Measurements from ENCODE around the gene THSD4.
"Not testable (repeated sequence)": the region's sequence is repeated elsewhere in the genome, so short reads cannot be mapped to it uniquely, and the experiment has no call there.

Gene THSD4

GRCh38 chr15:71654042-71654719, 538.9 kb downstream of the THSD4 start:
- no peak for DNase-seq

DNA sequence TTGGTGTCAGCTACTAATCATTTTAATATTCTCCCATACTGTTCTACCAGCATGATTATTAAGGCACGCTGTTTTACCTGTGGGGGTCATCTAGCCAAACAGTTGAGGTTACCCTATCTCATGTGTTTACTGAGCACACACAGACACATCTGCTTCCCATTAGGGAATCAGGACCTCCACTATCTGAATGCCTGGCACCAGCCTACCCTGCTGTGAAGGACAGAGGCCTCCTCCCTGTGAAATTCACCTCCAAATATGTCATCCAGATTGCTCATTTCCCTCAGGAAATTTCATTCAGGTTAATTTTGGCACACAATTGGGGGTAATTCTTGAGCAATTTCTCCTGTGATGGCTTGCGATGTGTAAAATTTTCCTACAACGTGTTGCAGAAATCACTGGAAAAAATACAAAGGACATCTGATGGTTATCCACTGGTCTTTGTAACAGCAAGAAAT, 539.5 kb downstream of the THSD4 start:
- DNase-seq, result no peak

DNA sequence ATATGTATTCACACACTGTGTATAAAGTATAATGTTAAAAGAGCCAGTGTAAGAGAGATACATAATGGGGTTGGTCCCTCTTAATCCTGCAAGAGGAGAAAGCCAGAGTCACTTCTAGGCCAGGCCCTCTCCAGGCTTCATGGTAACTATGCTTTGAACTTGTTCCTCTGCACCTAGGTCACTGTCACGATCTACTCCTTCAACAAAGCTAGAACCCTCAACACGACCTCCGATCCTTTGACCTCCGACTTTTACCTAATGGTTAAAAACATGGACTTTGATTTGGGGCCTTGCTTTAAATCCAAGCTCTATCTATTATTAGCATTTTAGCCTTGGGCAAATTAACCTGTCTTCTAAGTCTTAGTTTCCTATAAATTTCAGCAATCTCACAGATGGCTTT, 541.2 kb downstream of the THSD4 start:
- no peak for DNase-seq

- no peak for DNase-seq
Observed at GRCh38 chr15:71657141-71657540, 541.9 kb downstream of the THSD4 start.

GRCh38 chr15:71658036-71658435, 542.8 kb downstream of the THSD4 start:
- DNase-seq, result no peak

DNA sequence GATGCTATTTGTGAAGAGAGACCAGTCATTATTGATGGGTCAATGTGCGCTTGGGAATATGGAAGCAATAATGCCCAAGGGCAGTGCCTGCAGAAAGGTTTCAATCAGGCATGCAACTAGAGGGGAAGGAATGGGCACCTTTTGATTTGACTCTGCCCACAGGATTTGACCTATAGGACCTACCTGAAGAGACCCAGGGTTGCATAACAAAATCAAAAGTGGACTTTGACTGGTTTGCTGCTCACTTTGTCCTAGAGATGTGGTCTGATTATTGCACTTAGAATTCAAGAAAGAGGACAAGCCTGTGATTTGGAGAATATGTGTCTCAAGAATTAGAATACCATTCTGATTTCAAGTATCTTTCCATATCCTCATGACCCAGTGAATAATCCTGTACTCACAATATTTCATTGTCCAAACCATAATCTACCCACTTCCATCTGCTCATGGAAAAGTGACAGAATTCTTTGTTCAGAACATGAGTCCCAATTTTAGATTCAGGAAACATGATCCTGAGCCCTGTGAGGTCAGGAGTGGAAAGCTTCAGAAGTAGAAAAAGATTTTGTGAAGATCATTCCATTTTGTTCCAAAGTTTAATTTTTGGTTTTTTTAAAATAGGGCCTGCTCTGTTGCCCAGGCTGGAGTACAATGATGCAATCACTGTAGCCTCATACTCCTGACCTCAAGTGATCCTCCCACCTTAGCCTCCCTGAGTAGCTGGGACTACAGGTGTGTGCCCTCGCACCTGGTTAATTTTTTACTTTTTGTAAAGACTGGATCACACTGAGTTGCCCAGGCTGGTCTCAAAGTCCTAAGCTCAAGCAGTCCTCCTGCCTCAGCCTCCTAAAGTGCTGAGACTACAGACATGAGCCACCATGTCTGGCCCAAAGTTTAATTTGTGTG, 543.8 kb downstream of the THSD4 start:
- DNase-seq, result no peak

GRCh38 chr15:71659730-71660067, 544.4 kb downstream of the THSD4 start:
- DNase-seq, result no peak

- DNase-seq, result no peak
Observed at GRCh38 chr15:71660501-71660900, 545.2 kb downstream of the THSD4 start.

DNA sequence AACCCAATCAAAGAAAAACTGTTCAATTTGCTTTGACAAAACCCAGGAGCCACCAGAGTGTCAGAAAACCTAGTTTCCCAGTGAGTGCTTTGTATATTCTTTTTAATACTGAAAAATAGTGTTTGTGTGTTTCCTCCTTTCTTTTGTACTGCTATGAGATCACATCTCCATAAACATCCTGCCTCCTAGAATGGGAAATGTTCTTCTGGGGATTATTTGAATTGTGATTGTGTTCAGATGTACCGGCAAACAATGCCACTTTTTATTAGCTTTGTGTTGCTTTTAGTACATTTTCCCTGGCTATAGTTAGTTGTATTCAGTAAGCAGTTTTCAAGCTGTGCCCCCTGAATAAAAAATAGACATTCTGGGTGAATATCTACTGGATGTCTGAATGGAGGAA, 547.0 kb downstream of the THSD4 start:
- no peak for DNase-seq

GRCh38 chr15:71664622-71665021, 549.4 kb downstream of the THSD4 start:
- DNase-seq, result no peak

DNA sequence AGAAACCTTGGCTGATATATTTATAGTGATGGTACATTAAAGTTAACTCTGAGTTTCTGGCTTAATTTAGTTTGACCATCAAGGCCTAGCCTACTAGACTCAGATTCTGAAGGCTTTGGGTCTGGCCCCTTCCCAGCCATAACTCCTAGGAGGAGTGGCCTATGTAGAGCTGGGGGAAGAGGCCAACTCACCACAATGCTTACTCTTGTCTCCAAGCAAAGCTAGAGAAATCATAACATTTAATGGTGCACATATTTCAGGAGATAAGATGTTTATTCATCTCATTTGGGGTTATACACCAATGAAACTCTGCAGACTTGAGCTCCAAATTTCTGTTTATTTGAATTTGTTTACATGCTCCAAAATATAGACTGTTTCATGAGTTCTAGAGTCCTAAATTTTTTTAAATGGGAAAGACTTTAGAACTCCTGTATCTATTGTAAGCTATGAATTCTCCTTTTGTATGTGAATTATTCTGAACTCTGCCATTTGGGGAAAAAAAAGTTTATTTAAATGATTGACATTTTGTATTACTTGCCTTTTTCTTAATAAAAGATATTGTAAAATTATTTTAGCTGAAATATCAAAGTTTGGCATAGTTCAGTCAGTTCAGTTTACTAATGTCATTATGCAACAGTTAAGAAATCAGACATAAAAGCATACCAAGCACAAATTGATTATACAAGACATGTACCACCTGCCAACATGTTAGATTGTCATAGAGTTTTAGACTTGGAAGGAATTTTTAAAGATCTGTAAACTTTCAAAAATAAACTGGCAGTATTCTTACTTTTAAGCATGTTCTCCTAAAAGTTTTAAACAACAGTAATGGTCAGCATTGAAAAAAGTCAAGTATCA, 551.7 kb downstream of the THSD4 start:
- no peak for DNase-seq

DNA sequence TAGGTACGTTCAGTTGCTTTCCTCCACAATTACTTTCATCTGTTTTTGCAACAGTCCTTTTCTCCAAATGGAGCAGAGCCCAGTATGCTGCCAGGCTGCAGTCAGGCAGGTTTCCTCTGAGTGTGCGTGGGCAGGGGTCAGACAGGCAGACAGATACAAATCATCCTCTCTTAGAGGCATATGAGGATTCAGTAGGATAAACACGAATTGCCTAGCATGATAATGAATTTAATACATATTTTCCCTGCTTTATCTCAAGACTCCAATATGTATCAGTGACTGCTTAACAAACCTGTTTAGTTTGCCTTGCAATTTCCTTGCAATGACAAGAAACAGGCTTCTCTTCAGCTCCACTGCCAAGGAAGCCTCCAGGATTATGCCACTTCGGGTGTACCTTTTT, 554.4 kb downstream of the THSD4 start:
- DNase-seq, result no peak

GRCh38 chr15:71670222-71670621, 555.0 kb downstream of the THSD4 start:
- not testable (repeated sequence) for DNase-seq

DNA sequence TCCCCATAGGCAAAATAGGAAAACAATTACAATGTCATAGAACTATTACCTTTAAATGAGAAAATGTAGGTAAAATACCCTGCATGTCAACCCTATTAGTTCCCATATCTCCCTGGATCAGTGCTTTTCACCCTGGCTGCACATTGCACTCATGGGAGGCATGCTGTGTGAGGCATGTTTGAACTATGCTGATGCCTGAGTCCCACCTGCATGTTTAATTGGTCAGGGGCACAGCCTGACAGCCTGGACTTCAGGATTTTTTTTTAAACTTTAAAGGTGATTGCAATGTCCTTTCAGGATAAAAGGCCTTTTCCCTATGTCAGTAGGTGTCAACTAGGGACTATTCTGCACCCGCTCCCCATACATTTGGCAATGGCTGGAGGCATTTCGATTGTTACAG, 559.1 kb downstream of the THSD4 start:
- DNase-seq, result no peak

GRCh38 chr15:71677352-71677751, 562.1 kb downstream of the THSD4 start:
- DNase-seq, result no peak

DNA sequence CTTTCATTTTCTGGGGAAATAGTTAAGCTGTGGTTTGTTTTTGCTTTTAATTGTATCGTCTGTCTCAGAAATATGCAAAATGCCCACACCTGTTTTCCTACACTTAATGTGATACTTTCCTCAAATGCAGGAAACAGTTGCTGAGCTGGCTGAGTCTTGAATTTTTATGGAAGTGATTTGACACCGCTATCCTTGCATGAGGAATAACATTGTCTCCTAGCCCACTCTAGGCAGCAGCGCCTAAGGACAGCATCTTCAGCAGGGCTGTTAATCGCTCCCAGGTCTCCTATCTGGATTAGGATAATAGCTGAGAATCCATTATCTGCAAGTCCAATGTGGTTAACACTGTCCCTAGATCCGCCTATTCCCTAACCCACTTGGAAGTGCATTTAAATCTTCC, 562.5 kb downstream of the THSD4 start:
- DNase-seq, result no peak

DNA sequence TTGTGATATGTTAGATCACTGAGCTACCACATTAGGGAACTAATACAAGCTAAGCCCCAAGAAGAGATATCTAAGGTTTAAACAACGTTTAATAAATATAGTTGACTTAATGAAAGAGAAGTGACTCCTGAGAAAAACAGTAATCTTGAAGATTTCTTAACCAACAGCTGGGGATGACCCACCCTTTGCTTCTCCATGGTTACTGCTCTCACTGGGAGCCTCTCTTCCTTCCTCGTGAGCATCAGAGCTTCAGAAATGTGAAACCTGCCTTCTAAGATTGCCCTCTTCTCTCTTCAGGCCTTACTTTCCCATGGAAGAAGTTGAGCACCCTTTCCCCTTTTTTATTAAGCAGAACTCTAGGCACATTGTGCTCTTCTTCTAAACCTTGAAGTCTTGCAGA, 562.9 kb downstream of the THSD4 start:
- DNase-seq, result no peak

DNA sequence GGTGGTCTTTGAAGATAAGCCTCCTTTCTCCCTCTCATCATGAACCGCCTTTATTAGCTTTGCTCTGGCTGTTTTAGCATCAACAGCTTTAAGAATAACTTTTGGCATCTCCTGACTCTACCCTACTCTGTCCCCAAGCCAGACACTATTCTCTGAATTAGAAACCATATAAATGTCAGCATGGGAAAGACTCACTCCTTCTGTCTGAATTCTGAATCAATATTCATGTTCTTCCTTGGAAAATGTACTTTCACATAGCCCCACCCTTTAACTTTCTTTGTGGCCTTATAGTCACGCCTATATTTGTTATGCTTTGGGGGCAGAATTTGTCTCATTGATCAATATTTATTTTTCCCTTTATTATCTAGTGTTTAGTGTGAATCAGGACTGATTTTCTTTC, 563.3 kb downstream of the THSD4 start:
- no peak for DNase-seq

DNA sequence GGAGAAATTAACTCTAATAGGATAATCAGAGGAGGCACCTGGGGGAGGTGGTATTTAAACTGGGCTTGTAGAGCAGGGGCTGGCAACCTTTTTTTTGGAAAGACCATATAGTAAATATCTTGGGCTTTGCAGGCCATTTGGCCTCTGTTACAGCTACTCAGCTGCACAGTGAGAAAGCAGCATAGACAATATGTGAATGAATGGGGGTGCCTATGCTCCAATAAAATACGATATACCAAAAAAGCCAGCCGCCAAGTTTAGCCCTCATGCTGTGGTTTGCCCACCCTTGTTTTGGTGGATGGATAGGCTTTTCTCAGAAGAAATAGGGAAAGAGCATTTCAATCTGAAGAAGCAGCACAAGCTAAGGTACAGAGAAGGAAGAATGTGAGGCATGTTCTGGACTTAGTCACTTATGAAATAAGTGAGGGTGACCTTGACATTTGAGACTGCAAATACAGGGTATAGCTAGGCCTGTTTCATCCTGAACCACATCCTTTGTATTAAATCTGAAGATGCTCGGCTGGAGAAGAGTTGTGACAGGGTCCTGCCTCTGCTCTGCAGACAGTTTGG, 564.0 kb downstream of the THSD4 start:
- no peak for DNase-seq

DNA sequence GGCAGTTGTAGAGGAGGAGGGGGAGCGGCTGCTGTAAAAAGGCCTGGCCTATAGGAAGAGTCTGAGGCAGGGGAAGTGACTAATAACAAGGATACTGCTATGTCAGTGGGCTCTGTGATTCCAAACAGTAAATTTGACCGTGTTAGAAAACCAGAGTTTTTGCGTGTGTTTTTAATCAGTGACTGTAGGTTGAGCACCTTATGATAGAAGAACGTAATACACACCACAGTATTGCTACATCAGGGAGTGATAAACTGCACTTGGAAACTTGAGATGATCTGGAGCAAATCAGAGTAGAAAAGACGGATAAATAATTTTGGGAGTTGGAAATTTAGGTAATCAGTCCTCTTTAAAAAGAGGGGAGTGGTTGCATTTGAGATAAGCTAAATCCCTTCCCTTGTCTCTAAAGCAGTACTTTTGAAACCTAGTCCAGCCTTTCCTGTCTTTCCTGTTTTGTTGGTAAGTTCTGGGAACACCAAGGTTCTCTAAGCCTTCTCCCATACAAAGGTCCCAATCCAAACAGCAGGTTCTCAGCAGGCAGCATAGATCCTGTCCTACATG, 564.6 kb downstream of the THSD4 start:
- DNase-seq, result no peak

GRCh38 chr15:71682001-71682400, 566.7 kb downstream of the THSD4 start:
- no peak for DNase-seq

DNA sequence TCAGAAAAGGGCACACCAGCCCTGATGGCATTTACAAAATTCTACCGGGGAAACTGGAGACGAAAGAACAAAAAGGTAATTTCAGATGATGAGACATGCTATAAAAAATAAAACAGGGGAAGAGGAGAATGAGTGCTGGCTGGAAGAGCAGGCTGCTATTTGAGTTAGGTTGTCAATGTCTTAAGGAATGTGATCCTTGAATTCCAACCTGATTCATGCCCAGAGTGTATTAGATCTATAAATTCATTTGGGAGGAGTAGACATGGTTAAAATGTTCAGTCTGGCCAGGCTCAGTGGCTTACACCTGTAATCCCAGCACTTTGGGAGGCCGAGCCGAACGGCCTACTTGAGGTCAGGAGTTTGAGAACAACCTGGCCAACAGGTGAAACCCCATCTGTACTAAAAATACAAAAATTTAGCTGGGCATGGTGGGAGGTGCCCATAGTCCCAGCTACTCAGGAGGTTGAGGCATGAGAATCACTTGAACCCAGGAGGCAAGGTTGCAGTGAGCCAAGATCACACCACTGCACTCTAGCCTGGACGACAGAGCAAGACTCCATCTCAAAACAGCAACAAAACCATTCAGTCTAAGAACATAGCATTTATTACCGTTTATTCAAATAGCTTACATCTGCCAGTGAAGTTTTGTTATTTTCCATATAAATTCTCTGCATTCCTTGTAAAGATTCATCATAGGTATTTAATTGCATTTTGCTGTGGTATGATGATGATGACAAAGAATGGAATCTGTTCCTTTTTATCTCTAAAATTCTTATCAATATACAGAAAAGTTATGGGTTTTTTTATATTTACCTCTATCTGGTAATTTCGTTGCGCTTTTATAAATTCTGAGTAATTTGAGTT, 568.4 kb downstream of the THSD4 start:
- no peak for DNase-seq

Data from bone marrow (tissue), 2 donors.